CD4-positive, alpha-beta memory T cell (primary cell): ENCODE results near the gene NABP2. TPM values are rescaled to one million over a fixed set of nuclear protein-coding genes. Genes with fewer than 3 reads are reported as not detected.
A peak's percentile ranks its signal among the peaks of the same experiment; 100 is the strongest.

Experiments used
- CTCF ChIA-PET: fragments of 350-600 bp; sonication (Branson Sonifier 250); formaldehyde crosslinking; loops from one replicate; lab custom pipeline; 2021; ENCODE audit warnings: inconsistent platforms; ENCODE audit not compliant: partially characterized antibody; lab: Charles Lee
- POLR2A ChIA-PET: fragments of 350-600 bp; sonication (Branson Sonifier 250); formaldehyde crosslinking; loops from one replicate; lab custom pipeline; 2021; ENCODE audit not compliant: partially characterized antibody; lab: Charles Lee
- DNase-seq, 5 donors: peaks; one replicate each; pipeline versions ENCODE4 v3.0.0 to v3.0.0-alpha.2; 2020 to 2022; ENCODE audit warnings: mixed read lengths in 1 of 5
- H3K27ac ChIP-seq: one replicate; pipeline ENCODE4 v1.7.0; 2013; ENCODE audit warnings: low read depth, low read length
- H3K27me3 ChIP-seq: 2 replicates; pipeline ENCODE4 v1.7.0; 2013; ENCODE audit warnings: mild to moderate bottlenecking, low read length, moderate library complexity; ENCODE audit not compliant: insufficient read depth
- H3K36me3 ChIP-seq: 2 replicates; pipeline ENCODE4 v1.7.0; 2013; ENCODE audit warnings: mild to moderate bottlenecking, low read length, moderate library complexity; ENCODE audit not compliant: insufficient read depth
- H3K4me1 ChIP-seq: 2 replicates; pipeline ENCODE4 v1.7.0; 2013; ENCODE audit warnings: mild to moderate bottlenecking, low read length, moderate library complexity; ENCODE audit not compliant: insufficient read depth
- H3K4me3 ChIP-seq, 2 donors: one replicate each; pipeline ENCODE4 v1.7.0; 2013; ENCODE audit warnings: low read length in 2 of 2, mild to moderate bottlenecking in 1 of 2
- H3K9me3 ChIP-seq, 2 donors: one replicate each; pipeline ENCODE4 v1.7.0; 2013; ENCODE audit warnings: low read length in 2 of 2, control low read depth in 1 of 2; ENCODE audit not compliant: control insufficient read depth in 1 of 2
- H3K27ac Mint-ChIP-seq, 7 donors: one replicate each; pipeline ENCODE4 v1.8.0; 2020 to 2021; ENCODE audit warnings: mixed read lengths in 7 of 7, mild to moderate bottlenecking in 6 of 7, inconsistent platforms in 3 of 7, moderate library complexity in 3 of 7
- H3K27me3 Mint-ChIP-seq, 2 donors: one replicate each; pipeline ENCODE4 v1.8.0; 2020 to 2021; ENCODE audit warnings: mixed read lengths in 2 of 2
- H3K36me3 Mint-ChIP-seq, 2 donors: one replicate each; pipeline ENCODE4 v1.8.0; 2020 to 2021; ENCODE audit warnings: mixed read lengths in 2 of 2, inconsistent platforms in 1 of 2, mild to moderate bottlenecking in 1 of 2
- H3K4me1 Mint-ChIP-seq, 4 donors: one replicate each; pipeline ENCODE4 v1.8.0; 2020 to 2021; ENCODE audit warnings: mixed read lengths in 4 of 4, mild to moderate bottlenecking in 1 of 4
- H3K4me3 Mint-ChIP-seq, 8 donors: one replicate each; pipeline ENCODE4 v1.8.0; 2020 to 2021; ENCODE audit warnings: mixed read lengths in 8 of 8, mild to moderate bottlenecking in 7 of 8, moderate library complexity in 6 of 8, inconsistent platforms in 3 of 8
- H3K9me3 Mint-ChIP-seq, 8 donors: one replicate each; pipeline ENCODE4 v1.8.0; 2020 to 2021; ENCODE audit warnings: mixed read lengths in 8 of 8, mild to moderate bottlenecking in 5 of 8, inconsistent platforms in 3 of 8, moderate library complexity in 1 of 8
- intact Hi-C: fragments of 100-400 bp; cut with micrococcal nuclease; formaldehyde crosslinking; loops from one replicate; pipeline ENCODE4 v1.15.1; 2023
- polyA plus RNA-seq, 2 donors: library from polyadenylated mRNA; unstranded; fragments of 300-500 nt; fragmentation: Illumina TruSeq; gene quantifications; one replicate each; pipeline ENCODE4 v1.2.3, GENCODE V29; 2021
- total RNA-seq, 2 experiments: library from RNA; stranded (reverse); gene quantifications; one replicate each; pipeline ENCODE4 v1.2.3, GENCODE V29; 2021

The NABP2 gene
- total RNA-seq (10 to 100 TPM; 16.9 to 19.1 TPM), polyA plus RNA-seq (1 to 10 TPM; 4.1 to 4.7 TPM)

DNA sequence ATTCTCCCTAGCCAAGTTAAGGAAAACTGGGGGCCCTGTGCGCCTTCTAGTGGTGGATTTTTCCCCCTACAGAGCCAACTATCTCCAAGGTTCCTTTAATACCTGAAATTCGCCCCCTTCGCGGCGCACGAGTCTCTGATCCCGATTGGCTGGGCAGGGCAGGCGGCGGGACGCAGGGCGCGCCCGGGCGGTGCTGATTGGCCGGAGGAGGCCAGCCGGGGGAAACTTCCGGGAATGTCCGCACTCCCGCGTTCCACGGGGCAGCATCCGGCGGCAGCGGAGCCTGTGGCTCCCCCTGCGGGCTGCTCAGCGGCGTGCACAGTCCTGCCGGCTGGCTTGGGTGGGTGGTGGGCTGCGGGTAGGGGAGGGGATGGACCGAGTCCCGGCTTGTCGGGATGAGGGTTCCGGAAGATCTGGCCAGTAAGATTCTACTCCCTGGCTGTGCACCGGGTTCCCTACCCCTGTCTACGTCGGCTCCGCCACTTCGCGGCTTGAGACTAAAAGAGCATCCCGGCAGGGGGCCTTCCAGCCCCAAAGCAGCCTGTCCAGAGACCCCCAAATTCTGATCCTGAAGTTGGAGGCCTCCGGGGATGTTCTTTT, at the start of gene NABP2:
NABP2 (plus strand) TSS at position 241 of the 600 bp plus-strand sequence. CDS start 515 bp downstream, outside the sequence.
- H3K27me3 Mint-ChIP-seq = no peaks in the 10 kb centered on the region
- peaks cover 24 to 58% (median 43%) of the 10 kb centered on the region in 4 donors for H3K4me1 Mint-ChIP-seq
- H3K27ac Mint-ChIP-seq = peak within 1 kb of the TSS; percentile 90 to 100 (median 99)
- ChIA-PET POLR2A (interaction anchor here (3.0 to 4.1 kb wide), 2 partner anchors 33 to 96 kb away, joined by 66 to 94 read pairs; partner anchors contain the start of genes ESYT1 and SMARCC2), CTCF (interaction anchor here (2.3 to 3.9 kb wide), 4 partner anchors 17 to 106 kb away, joined by 8 to 61 read pairs (median 24); partner anchors contain the start of gene ZC3H10)
- peaks cover 0 to 16% of the 10 kb centered on the region in 2 donors for H3K36me3 Mint-ChIP-seq
- Histone ChIP-seq H3K27ac (peak within 1 kb of the TSS; percentile 83), H3K4me1 (peaks cover 42% of the 10 kb centered on the region), H3K4me3 (peak within 1 kb of the TSS; percentile 28 to 79), H3K36me3 (no peaks in the 10 kb centered on the region), H3K9me3 (no peaks in the 10 kb centered on the region), H3K27me3 (no peaks in the 10 kb centered on the region)
- peak; percentile 88 to 93 (median 89) for DNase-seq
- intact Hi-C loops = loop anchor here (1.0 to 5.0 kb wide), 7 partner anchors 31 to 1003 kb away; partner anchors contain the start of genes COQ10A and SHMT2
- H3K4me3 Mint-ChIP-seq = peak within 1 kb of the TSS; percentile 83 to 99 (median 87)
- H3K9me3 Mint-ChIP-seq = peaks cover 0 to 1% (median 0%) of the 10 kb centered on the region in 8 donors

DNA sequence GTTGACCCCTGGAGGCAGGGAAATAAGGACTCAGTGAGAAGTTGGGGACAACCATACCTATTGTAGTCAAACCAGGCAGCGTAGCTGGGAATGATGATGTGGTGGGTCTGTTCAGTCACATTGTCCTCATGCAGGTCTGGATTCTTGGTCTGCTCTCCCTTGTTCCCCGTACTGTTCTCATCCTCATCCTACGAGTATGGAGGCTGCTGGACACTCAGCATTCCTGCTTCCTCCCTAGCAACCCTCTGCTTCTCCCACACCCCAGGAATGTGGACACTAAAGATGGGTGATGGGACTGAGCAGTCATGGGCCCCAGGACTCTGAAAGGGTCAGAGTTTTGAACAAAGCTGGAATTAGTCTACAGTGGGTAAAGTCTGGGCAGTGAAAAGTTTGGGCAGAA, 45.8 kb upstream of the NABP2 start:
- Histone ChIP-seq H3K36me3 (peaks cover 65% of the 10 kb centered on the region), H3K27me3 (no peaks in the 10 kb centered on the region), H3K4me1 (no peaks in the 10 kb centered on the region), H3K27ac (no peak overlapping the region), H3K9me3 (no peaks in the 10 kb centered on the region), H3K4me3 (no peak overlapping the region)
- POLR2A ChIA-PET = interaction anchor here (0.5 to 2.5 kb wide), 4 partner anchors 11 to 236 kb away, joined by 3 to 13 read pairs (median 4); partner anchors contain the start of genes ESYT1 and SMARCC2
- intact Hi-C loops = no loop called here
- Mint-ChIP-seq H3K4me3 (no peak overlapping the region), H3K27me3 (no peaks in the 10 kb centered on the region), H3K9me3 (no peaks in the 10 kb centered on the region), H3K36me3 (peaks cover 51 to 77% of the 10 kb centered on the region in 2 donors), H3K27ac (peak overlapping the region in 3 of 7 donors; percentile 18 to 43 (median 39)), H3K4me1 (peaks cover 0 to 3% (median 0%) of the 10 kb centered on the region in 4 donors)
- CTCF ChIA-PET = interaction anchor here (0.9 to 1.0 kb wide), 2 partner anchors 12 to 59 kb away, joined by 3 to 4 read pairs; no protein-coding TSS in a partner anchor
- DNase-seq = no peak

DNA sequence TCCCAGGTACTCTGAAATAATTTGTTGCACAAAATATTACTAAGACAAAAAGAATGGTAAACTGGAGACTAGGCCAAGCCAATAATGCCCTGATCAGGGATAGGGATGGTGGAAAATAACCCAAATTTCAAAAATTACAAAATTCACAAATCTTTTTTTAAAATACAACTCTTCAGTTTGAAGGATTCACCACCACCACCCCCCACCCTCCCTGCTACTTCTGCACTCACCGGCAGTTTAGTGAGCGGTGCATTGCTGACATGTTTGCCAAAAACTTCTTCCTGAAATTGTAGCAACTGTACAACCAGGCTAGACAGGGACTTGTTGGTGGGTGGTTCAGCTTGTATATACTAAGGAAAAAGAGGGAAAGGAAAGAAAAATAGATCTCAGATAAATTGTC, 37.2 kb upstream of the NABP2 start:
- peak overlapping the region; percentile 91 for H3K27ac ChIP-seq
- no peaks in the 10 kb centered on the region for H3K27me3 ChIP-seq
- intact Hi-C loops = no loop called here
- Mint-ChIP-seq H3K4me3 (peak overlapping the region in 3 of 8 donors; percentile 15 to 92 (median 43)), H3K27me3 (peaks cover 0 to 2% of the 10 kb centered on the region in 2 donors), H3K9me3 (peaks cover 0 to 3% (median 0%) of the 10 kb centered on the region in 8 donors), H3K4me1 (peaks cover 19 to 47% (median 32%) of the 10 kb centered on the region in 4 donors), H3K36me3 (peaks cover 19 to 63% of the 10 kb centered on the region in 2 donors), H3K27ac (peak overlapping the region in 6 of 7 donors; percentile 50 to 100 (median 95))
- H3K4me3 ChIP-seq = no peak overlapping the region
- H3K9me3 ChIP-seq = no peaks in the 10 kb centered on the region
- no peak for DNase-seq
- CTCF ChIA-PET = interaction anchor here (1.4 to 6.4 kb wide), 4 partner anchors 11 to 83 kb away, joined by 3 to 264 read pairs (median 10); partner anchors contain the start of genes ESYT1, MYL6, PA2G4 and RPL41
- H3K4me1 ChIP-seq = peaks cover 24% of the 10 kb centered on the region
- peaks cover 39% of the 10 kb centered on the region for H3K36me3 ChIP-seq
- POLR2A ChIA-PET = interaction anchor here (1.8 to 6.2 kb wide), 4 partner anchors 22 to 60 kb away, joined by 10 to 245 read pairs (median 70); partner anchors contain the start of genes ESYT1, MYL6 and RNF41

DNA sequence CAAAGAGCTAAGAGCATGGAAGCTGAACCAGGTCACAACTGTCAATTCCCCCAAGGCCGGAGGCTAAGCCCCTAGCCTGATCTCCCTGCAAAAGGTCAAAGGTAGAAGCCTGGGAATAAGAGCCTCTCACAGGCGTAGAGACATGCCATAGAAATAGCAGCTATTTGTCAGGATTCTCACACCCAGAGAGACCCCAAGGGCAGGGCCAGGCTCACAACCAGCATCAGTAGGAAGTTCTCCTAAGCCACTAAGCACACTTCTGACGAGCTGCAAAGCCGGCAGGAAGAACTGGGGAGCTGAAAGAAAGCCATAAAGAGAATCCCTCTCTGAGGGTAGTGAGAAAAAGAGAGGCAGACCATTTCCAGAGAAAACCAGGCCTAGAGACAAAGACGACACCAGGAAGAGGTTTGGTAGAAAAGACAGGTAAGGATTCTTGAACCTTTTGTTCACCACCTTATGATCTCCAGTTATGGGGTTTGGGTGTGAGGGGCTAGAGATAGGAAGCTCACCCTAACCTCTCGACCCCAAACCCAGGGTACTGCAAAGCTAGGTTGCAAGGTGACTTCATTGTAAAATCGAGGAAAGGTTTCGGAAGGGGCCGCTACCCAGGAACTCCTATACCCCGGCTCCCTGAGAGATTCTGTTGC, 35.9 kb upstream of the NABP2 start:
- peak in 2 of 5 donors; percentile 6 to 17 for DNase-seq
- peak overlapping the region; percentile 88 to 100 (median 94) for H3K27ac Mint-ChIP-seq
- Histone ChIP-seq H3K36me3 (peaks cover 33% of the 10 kb centered on the region), H3K27me3 (no peaks in the 10 kb centered on the region), H3K9me3 (no peaks in the 10 kb centered on the region), H3K4me3 (peak overlapping the region; percentile 65 to 67), H3K27ac (peak overlapping the region; percentile 91), H3K4me1 (peaks cover 24% of the 10 kb centered on the region)
- H3K36me3 Mint-ChIP-seq = peaks cover 19 to 58% of the 10 kb centered on the region in 2 donors
- H3K9me3 Mint-ChIP-seq = peaks cover 0 to 3% (median 0%) of the 10 kb centered on the region in 8 donors
- ChIA-PET POLR2A (interaction anchor here (0.7 to 6.2 kb wide), 21 partner anchors 10 to 450 kb away, joined by 3 to 245 read pairs (median 11); partner anchors contain the start of genes ANKRD52, CNPY2, ESYT1 and IL23A), CTCF (interaction anchor here (0.9 to 6.4 kb wide), 19 partner anchors 13 to 449 kb away, joined by 3 to 264 read pairs (median 8); partner anchors contain the start of genes ANKRD52, ESYT1, PA2G4 and RNF41)
- peaks cover 24 to 54% (median 40%) of the 10 kb centered on the region in 4 donors for H3K4me1 Mint-ChIP-seq
- H3K27me3 Mint-ChIP-seq = peaks cover 0 to 2% of the 10 kb centered on the region in 2 donors
- intact Hi-C loops = loop anchor here (1.0 to 2.0 kb wide), 3 partner anchors 31 to 449 kb away; partner anchors contain the start of gene COQ10A
- peak overlapping the region; percentile 87 to 94 (median 91) for H3K4me3 Mint-ChIP-seq

DNA sequence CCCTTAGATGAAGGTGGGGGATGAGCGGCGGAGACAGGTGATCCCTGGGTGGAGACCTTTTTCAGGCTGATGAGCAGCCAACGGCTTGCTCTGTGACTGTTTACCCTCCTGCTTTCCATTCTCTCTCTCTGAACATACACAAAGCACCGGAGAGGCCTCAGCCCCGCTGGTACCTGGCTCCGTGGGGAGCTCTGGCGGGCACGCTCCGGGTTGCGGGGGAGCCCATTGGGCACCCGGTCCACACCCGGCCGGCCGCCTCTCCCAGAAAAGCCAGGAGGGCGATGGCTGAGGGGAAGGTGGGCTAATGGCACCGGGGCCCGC, 35.4 kb upstream of the NABP2 start:
- Mint-ChIP-seq H3K27ac (peak overlapping the region; percentile 88 to 100 (median 94)), H3K9me3 (peaks cover 0 to 3% (median 0%) of the 10 kb centered on the region in 8 donors), H3K36me3 (peaks cover 18 to 55% of the 10 kb centered on the region in 2 donors), H3K4me1 (peaks cover 27 to 54% (median 43%) of the 10 kb centered on the region in 4 donors), H3K27me3 (peaks cover 0 to 2% of the 10 kb centered on the region in 2 donors), H3K4me3 (peak overlapping the region; percentile 87 to 94 (median 91))
- peak in 4 of 5 donors; percentile 24 to 28 (median 25) for DNase-seq
- CTCF ChIA-PET = interaction anchor here (0.8 to 6.4 kb wide), 23 partner anchors 7 to 450 kb away, joined by 3 to 264 read pairs (median 8); partner anchors contain the start of genes ANKRD52, ESYT1, PA2G4 and RNF41
- POLR2A ChIA-PET = interaction anchor here (0.7 to 6.2 kb wide), 28 partner anchors 8 to 450 kb away, joined by 3 to 245 read pairs (median 10); partner anchors contain the start of genes ANKRD52, CNPY2, ESYT1 and IL23A
- Histone ChIP-seq H3K4me1 (peaks cover 24% of the 10 kb centered on the region), H3K27me3 (no peaks in the 10 kb centered on the region), H3K27ac (peak overlapping the region; percentile 91), H3K36me3 (peaks cover 28% of the 10 kb centered on the region), H3K9me3 (no peaks in the 10 kb centered on the region), H3K4me3 (peak overlapping the region; percentile 65 to 67)
- intact Hi-C loops = loop anchor here (1.0 to 2.0 kb wide), 6 partner anchors 31 to 450 kb away; partner anchors contain the start of gene COQ10A
